ENCODE measurements around the gene G2E3. TPM values are rescaled to one million over a fixed set of nuclear protein-coding genes. Genes with fewer than 3 reads are reported as not detected.

The G2E3 gene
- total and polyA plus RNA-seq, 4 donors = 2.4 to 14.0 (median 5.7) TPM

GRCh38 chr14:30597504-30597903 lies 38.5 kb downstream of the G2E3 start:
- Histone ChIP-seq H3K4me1 (ENCODE audit: control insufficient read depth in 4 of 4, insufficient read depth in 4 of 4, low read length in 3 of 4) (no peaks in the 10 kb centered on the region), H3K27ac (ENCODE audit: low read depth in 1 of 2, low read length in 2 of 2) (no peak overlapping the region), H3K27me3 (ENCODE audit: control insufficient read depth in 4 of 4, insufficient read depth in 4 of 4, low read length in 3 of 4) (no peaks in the 10 kb centered on the region), H3K4me3 (ENCODE audit: low read depth in 1 of 3, low read length in 3 of 3) (no peak overlapping the region), H3K9ac (ENCODE audit: low read depth in 1 of 2, low read length in 2 of 2) (no peak overlapping the region), H3K9me3 (ENCODE audit: control insufficient read depth in 4 of 4, low read length in 3 of 4) (no peaks in the 10 kb centered on the region), H3K36me3 (ENCODE audit: control insufficient read depth in 4 of 4, insufficient read depth in 3 of 4, low read depth in 1 of 4, low read length in 3 of 4) (peaks cover 0 to 21% (median 3%) of the 10 kb centered on the region in 4 donors)
- no peak for DNase-seq (ENCODE audit: low spot score)
- TF ChIP-seq YY1 (IDR thresholded peaks at IDR 0.05) (no peak), ATF3 (IDR thresholded peaks at IDR 0.05) (no peak), FOXA2 (IDR thresholded peaks at IDR 0.05) (no peak), ZBTB33 (IDR thresholded peaks at IDR 0.05) (no peak), CTCF (IDR thresholded peaks at IDR 0.05; ENCODE audit: low read depth, low read length, missing input control) (no peak), HNF4G (IDR thresholded peaks at IDR 0.05) (no peak)

- Histone ChIP-seq H3K36me3 (ENCODE audit: control insufficient read depth in 4 of 4, insufficient read depth in 3 of 4, low read depth in 1 of 4, low read length in 3 of 4) (peaks cover 2 to 35% (median 8%) of the 10 kb centered on the region in 4 donors), H3K4me1 (ENCODE audit: control insufficient read depth in 4 of 4, insufficient read depth in 4 of 4, low read length in 3 of 4) (no peaks in the 10 kb centered on the region), H3K9ac (ENCODE audit: low read depth in 1 of 2, low read length in 2 of 2) (no peak overlapping the region), H3K27ac (ENCODE audit: low read depth in 1 of 2, low read length in 2 of 2) (no peak overlapping the region), H3K27me3 (ENCODE audit: control insufficient read depth in 4 of 4, insufficient read depth in 4 of 4, low read length in 3 of 4) (no peaks in the 10 kb centered on the region), H3K4me3 (ENCODE audit: low read depth in 1 of 3, low read length in 3 of 3) (no peak overlapping the region), H3K9me3 (ENCODE audit: control insufficient read depth in 4 of 4, low read length in 3 of 4) (no peaks in the 10 kb centered on the region)
- DNase-seq (ENCODE audit: low spot score) = no peak
- 93% methylated on average over 8 of the region's 8 CpGs for WGBS
- TF ChIP-seq CTCF (IDR thresholded peaks at IDR 0.05; ENCODE audit: low read depth, low read length, missing input control) = no peak
- TF ChIP-seq JUND (IDR thresholded peaks at IDR 0.05) = no peak
- TF ChIP-seq GABPA (IDR thresholded peaks at IDR 0.05 in 1 of 2, conservative IDR thresholded peaks at IDR 0.05 in 1 of 2) = no peak
- TF ChIP-seq ZBTB33 (IDR thresholded peaks at IDR 0.05) = no peak
These were observed 42.3 kb downstream of the G2E3 start for GRCh38 chr14:30600922-30601918.
